Fibroblast of skin of scalp (primary cell): ENCODE results near the gene DPRX.
"Not testable (repeated sequence)": the region's sequence is repeated elsewhere in the genome, so short reads cannot be mapped to it uniquely, and the experiment has no call there.

Experiments used
- DNase-seq: peaks from one replicate; pipeline ENCODE4 v3.0.0-alpha.2; 2013

Gene DPRX

DNA sequence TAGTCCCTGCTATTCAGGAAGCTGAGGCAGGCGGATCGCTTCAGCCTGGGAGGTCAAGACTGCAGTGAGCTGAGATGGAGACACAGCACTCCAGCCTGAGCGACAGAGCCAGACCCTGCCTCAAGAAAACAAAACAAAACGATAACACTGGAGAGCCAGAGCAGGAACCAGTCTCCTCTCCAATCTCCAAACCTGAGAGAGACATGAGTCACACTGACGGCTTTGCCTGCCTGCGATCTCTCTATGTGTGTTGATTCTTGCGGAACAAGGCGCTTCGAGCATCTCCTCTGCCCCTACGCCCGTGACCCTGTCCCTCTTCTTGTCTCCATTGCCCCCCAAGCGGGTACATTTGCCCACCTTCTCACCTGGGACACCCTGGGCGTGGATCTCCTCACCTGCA, 15.6 kb downstream of the DPRX start:
- no peak for DNase-seq

- no peak for DNase-seq
These were observed 16.0 kb downstream of the DPRX start for GRCh38 chr19:53647792-53648191.

DNA sequence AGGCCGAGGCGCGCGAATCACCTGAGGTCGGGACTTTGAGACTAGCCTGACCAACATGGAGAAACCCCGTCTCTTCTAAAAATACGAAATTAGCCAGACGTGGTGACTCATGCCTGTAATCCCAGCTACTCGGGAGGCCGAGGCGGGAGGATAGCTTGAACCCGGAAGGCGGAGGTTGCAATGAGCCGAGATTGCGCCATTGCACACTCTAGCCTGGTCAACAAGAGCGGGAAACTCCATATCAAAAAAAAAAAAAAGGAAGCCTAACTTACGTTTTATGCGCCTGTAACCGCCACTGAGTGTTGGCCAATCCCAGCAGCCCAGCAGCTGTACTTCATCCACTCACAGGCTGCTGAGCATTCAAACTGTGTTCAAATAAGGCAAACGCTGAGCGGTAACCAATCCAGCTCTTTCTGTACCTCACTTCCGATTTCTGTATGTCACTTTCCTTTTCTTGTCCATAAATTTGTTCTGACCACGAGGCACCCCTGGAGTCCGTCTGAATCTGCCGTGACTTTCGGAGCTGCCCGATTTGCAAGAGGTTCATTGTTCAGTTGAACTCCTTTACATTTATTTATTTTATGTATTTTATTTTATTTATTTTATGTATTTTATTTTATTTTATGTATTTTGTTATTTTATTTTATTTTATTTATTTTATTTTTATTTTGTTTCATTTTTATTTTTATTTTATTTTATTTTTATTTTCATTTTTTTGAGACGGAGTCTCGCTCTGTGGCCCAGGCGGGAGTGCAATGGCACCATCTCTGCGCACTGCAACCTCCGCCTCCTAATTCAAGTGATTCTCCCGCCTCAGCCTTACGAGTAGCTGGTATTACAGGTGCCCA, 18.2 kb downstream of the DPRX start:
- DNase-seq: no peak

DNA sequence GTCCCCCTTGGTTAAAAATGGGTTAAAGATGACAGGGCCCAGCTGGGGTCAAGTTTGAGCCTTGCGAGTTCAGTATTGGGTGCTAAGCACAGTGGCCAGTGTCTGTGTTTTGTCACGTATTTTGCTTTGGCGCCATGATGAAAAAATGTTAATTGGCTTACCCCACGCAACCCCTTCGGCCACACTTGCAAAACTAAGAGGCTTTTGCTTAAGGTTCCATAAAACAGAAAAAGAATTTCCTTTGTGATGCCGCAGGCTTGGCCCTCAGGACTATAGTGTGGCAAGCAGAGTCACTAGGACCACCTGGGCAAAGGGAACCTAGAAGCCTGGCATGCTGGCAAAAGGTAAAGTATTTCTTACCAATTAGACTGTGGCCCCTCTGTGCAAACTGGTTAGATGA, 20.7 kb downstream of the DPRX start:
- DNase-seq: no peak

GRCh38 chr19:53655042-53655665, 23.4 kb downstream of the DPRX start:
- no peak for DNase-seq

DNA sequence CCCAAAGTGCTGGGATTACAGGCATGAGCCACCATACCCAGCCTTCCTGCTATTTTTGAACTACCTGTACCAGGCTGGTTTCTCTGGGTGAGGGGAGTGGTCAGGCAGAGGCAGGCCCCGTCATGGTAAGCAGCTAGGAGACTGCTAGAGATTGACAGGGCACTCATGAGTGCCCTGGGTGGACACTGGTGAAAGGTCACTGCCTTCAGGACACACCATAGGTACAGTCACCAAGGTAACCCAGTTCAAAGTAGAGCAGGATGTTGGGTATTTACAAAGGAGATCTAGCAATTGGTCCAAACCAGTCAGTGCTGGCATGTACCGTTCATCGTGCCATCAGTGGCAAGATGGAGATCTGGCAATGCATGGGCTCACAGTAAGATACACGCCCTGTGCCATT, 25.5 kb downstream of the DPRX start:
- DNase-seq: no peak

DNA sequence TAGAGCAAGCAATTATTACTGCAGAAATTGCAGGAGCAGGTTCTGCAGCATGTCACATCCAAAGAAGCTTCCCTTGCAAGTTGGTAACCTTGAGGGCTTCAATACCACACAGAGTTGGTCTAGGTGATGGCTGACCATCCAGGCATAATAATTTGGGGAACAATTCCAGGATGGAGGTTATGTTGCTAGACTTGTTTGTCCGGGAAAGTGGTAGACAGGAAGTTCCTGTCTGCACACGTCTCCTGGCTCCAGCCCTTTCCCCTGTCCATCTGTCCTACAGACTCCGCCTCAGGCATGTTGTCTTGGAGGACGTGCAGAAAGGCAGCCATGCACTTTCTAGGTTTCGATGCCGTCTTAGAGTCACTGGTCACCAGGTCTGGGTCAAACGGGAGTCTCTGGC, 26.0 kb downstream of the DPRX start:
- no peak for DNase-seq

GRCh38 chr19:53659292-53659691, 27.5 kb downstream of the DPRX start:
- no peak for DNase-seq

DNA sequence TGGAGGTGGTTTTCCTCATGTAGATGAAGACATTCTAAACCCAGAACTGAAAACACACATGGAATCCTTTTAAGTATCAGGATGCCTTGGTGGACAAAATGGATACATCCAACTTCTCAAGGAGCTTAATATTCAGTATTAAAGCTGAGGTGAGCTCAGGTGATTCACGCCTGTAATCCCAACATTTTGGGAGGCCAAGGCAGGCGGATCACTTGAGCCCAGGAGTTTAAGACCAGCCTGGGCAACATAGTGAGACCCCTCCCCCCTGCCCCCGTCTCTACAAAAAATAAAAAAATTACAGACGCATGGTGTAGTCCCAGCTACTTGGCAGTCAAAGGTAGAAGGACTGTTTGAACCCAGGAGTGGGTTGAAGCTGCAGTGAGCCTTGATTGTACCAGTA, 28.8 kb downstream of the DPRX start:
- DNase-seq: no peak

GRCh38 chr19:53662209-53662608, 30.4 kb downstream of the DPRX start:
- DNase-seq: no peak

- no peak for DNase-seq
These were observed 32.4 kb downstream of the DPRX start for GRCh38 chr19:53664152-53664551.

- DNase-seq: no peak
These were observed 33.0 kb downstream of the DPRX start for GRCh38 chr19:53664760-53665159.

GRCh38 chr19:53666331-53666730, 34.5 kb downstream of the DPRX start:
- not testable (repeated sequence) for DNase-seq

DNA sequence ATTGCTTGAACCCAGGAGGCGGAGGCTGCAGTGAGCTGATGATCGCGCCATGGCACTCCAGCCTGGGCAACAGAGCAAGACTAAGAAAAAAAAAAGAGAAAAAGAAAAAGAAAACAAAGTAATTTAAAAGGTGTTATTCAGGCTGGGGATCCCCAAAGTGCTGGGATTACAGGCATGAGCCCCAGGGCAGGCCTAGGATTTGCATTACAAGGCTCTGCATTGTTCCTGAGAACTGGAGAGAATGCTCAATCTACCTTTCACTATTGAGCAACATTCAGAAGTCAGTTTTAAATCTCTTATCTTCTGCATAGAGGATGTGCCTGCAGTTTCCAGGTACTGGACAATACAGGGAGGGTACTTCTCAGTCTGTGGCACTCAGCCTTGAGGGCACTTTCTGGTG, 37.0 kb downstream of the DPRX start:
- not testable (repeated sequence) for DNase-seq

DNA sequence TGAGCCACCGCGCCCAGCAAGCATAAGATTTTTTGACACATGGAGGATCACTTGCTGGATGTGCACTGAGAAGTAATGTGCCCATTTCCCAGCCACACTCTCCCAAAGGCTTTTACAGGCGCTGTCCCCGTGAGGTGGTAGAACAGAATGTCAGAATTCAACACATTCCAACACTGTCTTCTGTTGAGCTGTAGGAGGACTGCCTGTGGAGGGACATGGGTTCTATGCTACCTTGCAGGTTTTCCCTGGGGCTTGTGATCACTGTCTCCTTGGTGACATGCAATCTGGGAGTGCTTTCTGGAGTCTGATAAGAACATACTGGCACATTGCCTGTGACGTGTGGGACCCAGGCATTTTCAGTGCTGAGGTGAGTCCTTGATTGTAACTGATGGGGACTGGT, 38.5 kb downstream of the DPRX start:
- DNase-seq: no peak

- no peak for DNase-seq
These were observed 39.9 kb downstream of the DPRX start for GRCh38 chr19:53671663-53672062.
